Mucosa of descending colon (tissue), 3 donors: ENCODE measurements around the gene CAMK4. TPM values are rescaled to one million over a fixed set of nuclear protein-coding genes. Genes with fewer than 3 reads are reported as not detected.

Source experiments
- ATAC-seq: fragments of 200-7000 bp; cut with Tn5 transposase; one replicate; pipeline ENCODE4 v1.9.1; 2020; ENCODE audit warnings: mild to moderate bottlenecking, moderate library complexity
- DNase-seq, 3 donors: peaks; one replicate each; pipeline ENCODE4 v3.0.0-alpha.2; 2020
- H3K36me3 ChIP-seq: fragments of 200-600 bp; one replicate; pipeline ENCODE4 v1.8.0; 2021; ENCODE audit warnings: low read depth, mild to moderate bottlenecking
- H3K4me1 ChIP-seq: fragments of 200-600 bp; one replicate; pipeline ENCODE4 v1.8.0; 2021; ENCODE audit warnings: low read depth, mild to moderate bottlenecking
- H3K4me3 ChIP-seq: fragments of 200-600 bp; one replicate; pipeline ENCODE4 v1.8.0; 2021; ENCODE audit warnings: mild to moderate bottlenecking
- H3K9me3 ChIP-seq: fragments of 200-600 bp; one replicate; pipeline ENCODE4 v1.8.0; 2021; ENCODE audit warnings: mild to moderate bottlenecking
- intact Hi-C, 2 donors: fragments of 100-400 bp; cut with DNase I in 1 of 2; cut with micrococcal nuclease in 1 of 2; formaldehyde crosslinking; loops; one replicate each; pipeline versions ENCODE4 v1.11.0 to v1.11.1; 2022; cut with DNase I, micrococcal nuclease
- total RNA-seq, 3 donors: library from RNA; stranded (reverse); fragmentation: NEBNext Ultra II Directional in 2 of 3; extraction: Animal tissue kit (Norgen Biotek cat#: 25700) in 2 of 3; gene quantifications; one replicate each; pipeline versions ENCODE4 v1.2.1 to v1.2.4, GENCODE V29; 2021 to 2023
- TF ChIP-seq, protein P1 (sequence below): fragments of 200-600 bp; IDR thresholded peaks from one replicate; pipeline ENCODE4 v1.8.0; 2022; ENCODE audit warnings: antibody characterized with exemption, mild to moderate bottlenecking
- donor health status: DM: no; HTN: no; CAD: no; lungs with moderate emphysema.
- donor health status: DM: no; HTN: no; CAD: no.
- donor health status: DM: no; HTN: yes; CAD: no.

CAMK4 gene
- total RNA-seq, 3 donors from 2014 or later: 2.0 to 5.5 (median 4.0) TPM

DNA sequence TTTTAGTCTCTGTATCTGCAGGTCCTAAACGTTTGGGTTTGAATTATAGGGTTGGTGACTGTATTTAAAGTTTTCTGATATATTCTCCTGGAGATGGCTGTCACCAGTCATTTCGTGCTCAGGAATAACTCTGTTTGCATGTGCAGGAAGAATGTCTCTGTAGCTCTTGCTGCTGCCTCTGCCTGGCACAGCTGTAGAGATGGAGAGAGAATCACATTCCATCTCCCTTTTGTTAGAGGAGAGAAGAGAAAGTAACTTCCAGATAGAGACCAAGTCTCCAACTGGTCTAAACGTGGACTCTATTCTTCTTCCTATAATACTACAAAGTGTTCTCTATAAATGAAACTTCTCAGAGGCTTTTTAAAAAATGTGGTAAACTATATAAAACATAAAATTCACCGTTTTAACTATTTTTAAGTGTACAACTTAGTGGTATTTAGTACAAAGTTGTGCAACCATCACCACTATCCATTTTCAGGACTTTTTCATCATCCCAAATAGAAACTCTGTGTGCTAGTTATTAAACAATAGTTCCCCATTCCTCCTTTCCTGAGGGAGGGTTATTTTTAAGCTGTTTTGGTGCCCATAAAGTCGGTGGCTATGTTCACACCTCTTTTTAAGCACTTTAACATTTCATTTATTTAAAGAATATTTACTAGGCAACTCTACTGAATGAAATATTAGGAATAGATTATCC is 308.9 kb downstream of the CAMK4 start:
- Histone ChIP-seq H3K36me3 (no peaks in the 10 kb centered on the region), H3K4me1 (no peaks in the 10 kb centered on the region), H3K4me3 (no peak overlapping the region), H3K9me3 (no peaks in the 10 kb centered on the region)
- TF ChIP-seq, protein P1, sequence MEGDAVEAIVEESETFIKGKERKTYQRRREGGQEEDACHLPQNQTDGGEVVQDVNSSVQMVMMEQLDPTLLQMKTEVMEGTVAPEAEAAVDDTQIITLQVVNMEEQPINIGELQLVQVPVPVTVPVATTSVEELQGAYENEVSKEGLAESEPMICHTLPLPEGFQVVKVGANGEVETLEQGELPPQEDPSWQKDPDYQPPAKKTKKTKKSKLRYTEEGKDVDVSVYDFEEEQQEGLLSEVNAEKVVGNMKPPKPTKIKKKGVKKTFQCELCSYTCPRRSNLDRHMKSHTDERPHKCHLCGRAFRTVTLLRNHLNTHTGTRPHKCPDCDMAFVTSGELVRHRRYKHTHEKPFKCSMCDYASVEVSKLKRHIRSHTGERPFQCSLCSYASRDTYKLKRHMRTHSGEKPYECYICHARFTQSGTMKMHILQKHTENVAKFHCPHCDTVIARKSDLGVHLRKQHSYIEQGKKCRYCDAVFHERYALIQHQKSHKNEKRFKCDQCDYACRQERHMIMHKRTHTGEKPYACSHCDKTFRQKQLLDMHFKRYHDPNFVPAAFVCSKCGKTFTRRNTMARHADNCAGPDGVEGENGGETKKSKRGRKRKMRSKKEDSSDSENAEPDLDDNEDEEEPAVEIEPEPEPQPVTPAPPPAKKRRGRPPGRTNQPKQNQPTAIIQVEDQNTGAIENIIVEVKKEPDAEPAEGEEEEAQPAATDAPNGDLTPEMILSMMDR: no peak
- DNase-seq (no peak), ATAC-seq (no peak)
- intact Hi-C loops: no loop called here

DNA sequence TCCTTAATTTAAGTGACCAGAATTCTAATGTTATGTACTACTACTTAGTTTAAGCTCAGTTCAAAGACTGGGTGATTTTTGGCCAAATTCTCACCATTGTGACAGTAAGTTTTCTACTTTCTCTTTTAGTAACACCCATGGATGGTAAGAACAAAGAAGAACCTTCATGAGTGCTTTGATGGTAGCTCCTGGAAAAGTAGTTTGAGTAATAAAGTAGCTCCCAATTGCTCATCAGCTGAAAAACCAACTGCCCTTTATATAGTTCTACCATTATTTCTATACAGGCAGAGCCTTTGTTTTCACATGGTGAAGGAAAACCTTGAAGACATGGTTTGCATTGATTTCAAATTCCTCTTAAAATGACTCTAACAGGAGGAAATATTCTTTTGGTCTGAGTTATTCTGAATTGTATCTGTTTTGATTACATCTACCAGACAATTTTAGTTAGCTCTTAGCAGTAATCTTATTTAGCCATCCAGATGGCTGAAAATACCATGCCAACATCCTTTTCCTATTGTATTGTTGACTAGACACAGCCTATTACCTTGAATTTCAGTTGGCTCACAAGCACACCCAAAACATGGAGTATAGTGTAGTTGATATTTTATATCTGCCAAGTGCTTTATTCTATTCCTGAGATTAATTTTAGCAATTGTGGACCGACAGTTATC is 311.8 kb downstream of the CAMK4 start:
- no peaks in the 10 kb centered on the region for H3K4me1 ChIP-seq
- no peak for DNase-seq
- intact Hi-C loops: no loop called here
- H3K4me3 ChIP-seq: no peak overlapping the region
- TF ChIP-seq, protein P1: no peak
- no peaks in the 10 kb centered on the region for H3K9me3 ChIP-seq
- H3K36me3 ChIP-seq: no peaks in the 10 kb centered on the region
- ATAC-seq: no peak

DNA sequence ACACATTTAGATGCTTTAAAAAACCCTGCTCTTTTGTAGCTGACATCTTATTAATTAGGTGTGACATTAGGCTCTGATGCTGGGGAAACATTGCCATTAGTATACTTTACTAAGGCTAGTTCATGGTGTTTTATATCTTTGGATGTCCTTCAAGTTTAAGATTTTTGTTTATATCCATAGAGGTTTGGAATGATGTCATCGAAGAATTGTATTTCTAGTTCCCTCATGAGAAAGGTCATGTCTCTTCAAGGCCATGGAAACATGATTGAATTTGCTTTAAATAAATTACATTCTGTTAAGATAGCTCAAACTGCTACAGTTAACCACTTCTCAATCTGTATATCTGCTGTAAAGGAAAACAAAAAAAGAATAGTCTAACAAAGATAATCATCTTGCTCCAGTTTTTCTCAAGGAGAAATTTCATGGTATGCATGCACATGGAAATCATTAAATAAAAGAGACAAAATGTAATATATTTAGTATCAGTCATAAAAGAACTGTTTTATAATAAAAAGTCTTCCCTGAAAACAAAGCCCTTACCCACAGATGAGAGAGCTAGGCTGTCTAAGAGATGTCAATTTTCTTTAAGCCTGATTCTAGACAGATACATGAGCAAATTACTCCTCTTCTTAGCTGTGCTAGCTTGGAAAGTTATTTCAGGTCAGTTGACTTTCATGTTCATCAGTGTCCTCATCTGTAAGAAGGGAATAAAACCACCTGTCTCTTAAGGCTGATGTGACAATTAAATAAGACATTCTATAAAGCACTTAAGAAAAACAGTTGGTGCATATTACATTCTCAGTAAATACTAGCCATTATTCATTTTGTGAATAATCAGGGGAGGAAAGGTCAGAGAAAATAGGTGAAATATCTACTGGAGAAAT is 313.2 kb downstream of the CAMK4 start:
- no peak overlapping the region for H3K4me3 ChIP-seq
- intact Hi-C loops: no loop called here
- no peaks in the 10 kb centered on the region for H3K4me1 ChIP-seq
- TF ChIP-seq, protein P1: no peak
- no peak for DNase-seq
- no peaks in the 10 kb centered on the region for H3K36me3 ChIP-seq
- no peaks in the 10 kb centered on the region for H3K9me3 ChIP-seq
- no peak for ATAC-seq

Other genes with a start within 250 kb of the CAMK4 start
- gene TSLP, start 152.7 kb upstream of the CAMK4 start, total RNA-seq: 1 to 10 TPM in 1 of 3 donors, under 1 TPM in 2; 0.14 to 1.0 (median 0.20) TPM
- gene WDR36, start 132.0 kb upstream of the CAMK4 start, total RNA-seq: 10 to 100 TPM; 17.1 to 22.4 (median 17.3) TPM